Suppressor macrophage treated with lipopolysaccharide for 4 hours (primary cell): ENCODE data around the gene TRIAP1.
A peak's percentile ranks its signal among the peaks of the same experiment; 100 is the strongest.
"Not testable (repeated sequence)": the region's sequence is repeated elsewhere in the genome, so short reads cannot be mapped to it uniquely, and the experiment has no call there.

Source experiments
- DNase-seq: peaks from one replicate; pipeline ENCODE4 v3.0.0-alpha.2; 2020

Gene TRIAP1

DNA sequence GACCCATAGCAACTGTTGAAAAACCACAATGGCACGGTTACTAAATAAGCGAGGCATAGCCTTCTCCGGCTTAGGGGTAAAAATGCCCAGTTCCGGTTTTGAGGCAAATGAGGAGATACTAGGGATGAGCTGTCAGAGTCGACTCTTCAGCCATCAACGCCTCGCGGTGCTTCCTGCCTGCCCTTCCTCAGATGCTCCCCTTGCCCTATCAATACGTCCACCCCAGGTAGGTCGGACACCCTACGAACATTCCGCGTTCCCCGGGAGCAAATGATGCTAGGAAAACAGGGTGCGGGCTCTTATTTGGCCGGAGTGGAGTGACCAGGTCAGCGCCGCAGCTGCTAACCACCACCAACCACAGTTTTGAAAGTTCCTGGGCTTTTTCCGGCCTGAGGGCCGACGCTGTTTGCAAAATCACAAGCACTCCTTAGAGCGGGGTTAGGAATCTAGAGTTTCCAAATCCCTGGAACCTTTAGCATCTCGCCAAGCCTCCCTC, 22.2 kb upstream of the TRIAP1 start:
- peak; percentile 81 for DNase-seq

DNA sequence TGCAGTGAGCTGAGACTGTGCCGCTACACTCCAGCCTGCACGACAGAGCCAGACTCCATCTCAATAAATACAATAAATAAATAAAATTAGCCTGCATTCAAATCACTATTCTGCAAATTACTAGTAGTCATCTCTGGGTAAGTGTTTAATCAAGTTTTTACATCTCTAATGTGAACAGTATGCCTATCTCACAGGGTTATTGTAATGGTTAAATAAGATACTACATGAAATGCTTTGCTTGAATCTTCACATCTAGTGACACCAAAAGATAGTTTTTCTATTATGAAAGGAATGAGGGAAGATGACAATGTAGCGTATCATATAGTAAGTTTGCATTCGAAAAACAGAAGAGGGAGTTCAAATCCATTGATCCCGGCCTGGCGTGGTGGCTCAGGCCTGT, 21.3 kb upstream of the TRIAP1 start:
- DNase-seq: no peak

DNA sequence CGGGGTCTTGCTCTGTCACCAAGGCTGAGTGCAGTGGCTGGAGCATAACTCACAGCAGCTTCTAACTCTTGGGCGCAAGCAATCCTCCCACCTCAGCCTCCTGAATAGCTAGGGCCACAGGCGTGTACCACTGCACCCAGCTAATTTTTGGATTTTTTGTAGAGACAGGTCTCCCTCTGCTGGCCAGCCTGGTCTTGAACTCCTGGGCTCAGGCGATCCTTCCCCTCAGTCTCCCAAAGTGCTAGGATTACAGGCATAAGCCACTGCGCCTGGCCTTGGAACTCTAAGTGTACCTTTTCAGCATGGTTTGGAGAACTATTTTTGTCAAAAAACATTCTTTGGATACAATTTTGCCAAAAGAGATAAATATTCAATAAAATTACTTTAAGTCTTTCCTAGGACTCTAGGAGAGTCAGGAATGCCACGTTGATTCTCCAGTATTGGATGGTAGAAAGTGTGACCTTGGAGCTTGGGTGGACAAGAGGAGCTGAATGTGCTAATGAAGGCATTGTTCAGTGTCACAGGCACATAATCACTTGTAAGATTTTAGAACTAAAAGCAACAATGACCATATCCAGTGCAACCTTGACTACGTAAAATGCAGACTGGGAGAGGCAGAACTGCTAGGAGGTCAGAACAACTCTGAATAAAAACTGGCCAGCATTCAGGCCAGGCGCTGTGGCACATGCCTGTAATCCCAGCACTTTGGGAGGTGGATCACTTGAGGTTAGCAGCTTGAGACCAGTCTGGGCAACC, 20.6 kb upstream of the TRIAP1 start:
- DNase-seq: peak; percentile 50

DNA sequence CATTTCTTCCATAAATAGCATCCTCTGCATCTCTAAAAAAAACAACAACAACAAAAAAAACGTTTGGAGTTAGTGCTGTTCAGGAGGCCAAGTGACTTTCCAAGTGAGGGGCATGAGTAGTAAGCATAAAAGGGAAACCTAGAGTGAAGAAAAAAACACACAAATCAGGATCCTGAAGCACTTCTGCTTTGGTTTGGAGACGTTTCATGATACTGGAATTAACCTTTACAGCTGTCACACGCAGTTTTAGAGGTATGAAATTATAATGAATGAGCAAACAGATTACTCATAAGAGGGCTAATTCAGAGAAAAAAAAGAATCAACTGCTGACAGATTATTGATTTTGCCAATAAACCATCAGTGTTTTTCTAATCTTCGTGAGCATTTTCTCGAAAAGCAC, 19.6 kb upstream of the TRIAP1 start:
- peak; percentile 32 for DNase-seq

DNA sequence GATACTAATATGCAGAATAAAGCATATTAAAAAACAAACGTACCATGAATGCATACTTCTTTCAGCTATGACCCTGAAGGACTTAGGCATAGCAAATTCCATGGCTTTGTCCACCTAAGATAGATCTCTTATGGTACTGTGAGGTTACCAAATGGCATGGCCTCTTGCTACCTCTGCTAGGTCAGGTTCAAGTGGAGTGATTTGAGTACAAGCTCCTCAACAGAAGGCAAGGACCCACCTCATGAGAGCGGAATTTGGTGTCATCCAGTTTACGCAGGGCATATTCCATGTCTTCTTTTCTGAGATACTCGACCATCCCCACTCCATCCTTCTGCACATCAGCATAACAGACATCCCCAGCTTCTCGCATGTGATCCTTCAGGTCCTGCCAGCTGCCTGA, 17.5 kb upstream of the TRIAP1 start:
- DNase-seq: no peak

DNA sequence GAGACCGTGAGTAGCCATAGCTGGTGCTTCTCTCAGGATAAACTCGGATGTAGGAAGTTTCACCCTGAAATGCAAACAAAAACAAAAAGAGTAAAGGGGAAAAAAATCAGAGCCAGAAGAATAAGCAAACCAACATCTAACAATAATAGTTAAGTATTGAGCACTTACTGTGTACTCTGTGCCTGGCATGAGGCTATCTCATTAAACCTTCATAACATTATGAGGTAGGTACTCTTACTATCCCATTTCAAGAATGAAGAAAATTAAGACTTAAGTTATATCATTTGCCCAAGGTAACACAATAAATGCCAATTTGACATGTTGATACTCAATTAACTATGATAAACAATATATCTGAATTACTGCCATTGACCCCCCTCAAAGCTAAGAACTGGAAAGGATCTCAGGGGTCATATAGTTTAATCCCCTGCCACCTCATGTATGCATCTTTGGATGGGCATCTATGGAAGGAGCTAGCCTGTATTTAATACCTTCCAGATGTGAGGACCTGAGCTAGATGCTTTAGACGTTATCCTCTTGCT, 16.0 kb upstream of the TRIAP1 start:
- no peak for DNase-seq

DNA sequence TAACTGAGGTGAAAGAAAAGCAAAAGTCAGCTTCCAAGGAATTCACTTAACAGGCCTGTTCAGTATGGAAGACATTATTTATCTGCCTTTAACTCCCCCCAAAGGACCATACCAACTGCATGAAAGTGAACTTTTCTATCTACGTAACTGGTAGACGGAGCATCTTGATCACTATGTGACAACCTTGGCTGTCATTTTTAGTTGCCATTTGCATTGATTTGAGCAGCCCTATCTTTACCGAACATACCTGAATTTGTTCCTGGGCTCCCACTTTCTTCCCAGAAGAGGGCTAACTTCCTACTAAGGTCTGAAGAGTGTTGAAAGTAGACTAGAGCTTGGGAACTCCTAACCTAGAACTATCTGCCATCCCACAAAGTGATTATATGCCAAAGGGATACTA, 14.0 kb upstream of the TRIAP1 start:
- DNase-seq: no peak

DNA sequence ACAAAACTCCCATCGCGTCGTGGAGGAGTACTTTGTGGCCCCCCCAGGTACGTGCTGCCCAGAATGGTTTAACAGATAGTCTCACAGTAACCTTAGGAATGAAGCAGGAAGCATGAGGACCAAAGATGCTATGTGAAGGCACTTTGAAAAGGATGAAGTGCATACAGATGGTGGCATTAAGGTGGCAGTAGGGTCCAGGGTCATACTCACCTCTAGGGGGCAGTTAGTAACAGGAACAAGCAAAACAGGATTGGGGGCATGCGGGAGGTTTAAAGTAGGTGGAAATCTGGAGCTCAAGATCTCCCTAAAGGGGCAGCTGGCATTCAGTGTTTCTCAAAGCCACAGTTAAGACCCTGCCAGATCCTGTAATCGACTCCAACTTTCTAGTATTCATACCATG, 10.9 kb upstream of the TRIAP1 start:
- DNase-seq: no peak

DNA sequence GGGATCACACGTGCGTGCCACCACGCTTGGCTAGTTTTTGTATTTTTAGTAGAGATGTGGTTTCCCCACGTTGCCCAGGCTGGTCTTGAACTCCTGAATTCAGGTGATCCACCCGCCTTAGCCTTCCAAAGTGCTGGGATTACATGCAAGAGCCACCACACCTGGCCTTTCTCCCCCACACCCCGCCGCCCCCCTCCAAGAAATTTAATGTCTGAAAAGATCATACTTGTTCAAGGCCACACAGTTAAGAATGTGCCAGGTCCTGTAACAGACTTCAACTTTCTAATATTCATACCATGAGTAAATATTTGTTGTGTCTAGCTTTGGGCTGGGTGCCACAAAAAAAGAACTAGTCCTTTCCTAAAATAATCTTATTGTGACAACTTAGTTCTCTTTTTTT, 9.1 kb upstream of the TRIAP1 start:
- DNase-seq: no peak

DNA sequence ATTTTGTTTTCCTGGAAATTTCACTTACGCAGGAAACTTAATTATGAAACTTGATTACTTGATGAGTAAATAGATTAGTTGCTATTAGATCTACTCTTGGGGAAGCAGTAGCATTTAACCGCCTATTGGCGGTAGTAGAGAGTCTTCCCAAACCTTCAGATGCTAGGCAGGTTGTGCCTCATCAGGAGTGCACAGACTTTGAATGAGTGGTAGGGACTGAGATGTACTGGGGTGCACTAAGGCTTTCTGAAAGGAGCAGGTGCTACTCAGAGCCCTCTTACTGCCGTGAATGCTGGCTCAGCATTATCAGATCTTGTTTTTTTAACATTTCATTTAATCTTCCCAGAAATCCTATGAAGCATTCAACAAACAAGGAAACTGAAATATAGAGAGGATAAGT, 7.8 kb upstream of the TRIAP1 start:
- peak; percentile 47 for DNase-seq

DNA sequence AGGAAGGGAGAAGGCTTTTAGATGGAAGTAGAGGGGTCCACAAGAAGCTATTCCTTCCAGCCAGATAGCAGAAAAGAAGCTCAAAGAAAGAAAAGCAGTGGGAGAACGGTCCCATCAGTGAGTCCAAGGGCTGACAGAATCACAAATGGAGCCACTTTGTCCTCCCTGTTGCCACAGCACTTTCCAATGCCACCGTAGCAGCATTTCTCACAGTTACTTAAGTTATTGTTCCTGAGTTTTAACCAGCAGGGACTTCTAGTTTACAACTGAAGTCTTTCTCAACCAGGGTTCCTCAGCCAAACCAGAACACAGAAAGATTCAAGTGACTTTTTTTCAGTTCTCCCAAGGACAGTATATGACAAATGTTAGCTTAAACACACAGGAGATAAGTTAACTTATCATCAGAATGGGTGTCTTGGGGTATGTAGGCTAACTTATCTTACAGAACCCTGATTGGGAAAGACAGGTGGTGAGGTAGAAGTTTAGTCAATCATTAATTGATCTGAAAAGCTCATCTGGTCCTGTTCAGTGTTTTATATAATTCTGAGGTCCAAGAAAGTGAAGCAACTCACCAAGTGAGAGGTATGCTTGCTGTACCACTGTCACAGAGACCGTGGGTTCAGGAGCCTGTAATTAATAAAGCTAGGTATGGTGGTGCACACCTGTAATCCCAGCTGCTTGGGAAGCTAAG, 7.0 kb upstream of the TRIAP1 start:
- no peak for DNase-seq

DNA sequence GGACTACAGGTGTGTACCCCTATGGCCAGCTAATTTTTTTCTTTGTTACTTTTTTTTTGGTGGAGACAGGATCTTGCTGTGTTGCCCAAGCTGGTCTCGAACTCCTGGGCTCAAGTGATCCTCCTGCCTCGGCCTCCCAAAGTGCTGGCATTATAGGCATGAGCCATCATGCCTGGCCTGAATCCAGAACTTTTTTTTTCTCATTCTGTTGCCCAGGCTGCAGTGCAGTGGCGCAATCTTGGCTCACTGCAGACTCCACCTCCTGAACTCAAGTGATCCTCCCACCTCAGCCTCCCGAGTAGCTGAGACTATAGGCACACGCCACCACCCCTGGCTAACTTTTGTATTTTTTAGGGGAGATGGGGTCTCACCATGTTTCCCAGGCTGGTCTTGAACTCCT, 6.3 kb upstream of the TRIAP1 start:
- not testable (repeated sequence) for DNase-seq

DNA sequence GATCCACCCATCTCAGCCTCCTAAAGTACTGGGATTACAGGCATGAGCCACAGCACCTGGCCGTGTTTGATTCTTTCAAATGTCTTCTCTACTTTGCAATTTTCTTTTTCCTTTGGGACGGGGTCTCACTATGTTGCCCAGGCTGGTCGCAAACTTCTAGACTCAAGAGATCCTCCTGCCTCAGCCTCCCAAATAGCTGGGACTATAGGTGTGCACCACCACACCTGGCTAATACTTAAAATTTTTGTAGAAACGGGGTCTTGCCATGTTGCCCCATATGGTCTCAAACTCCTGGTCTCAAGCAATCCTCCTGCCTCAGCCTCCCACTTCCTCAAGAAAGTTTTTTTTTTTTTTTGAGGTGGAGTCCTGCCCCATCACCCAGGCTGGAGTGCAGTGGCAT, 1.8 kb upstream of the TRIAP1 start:
- no peak for DNase-seq

DNA sequence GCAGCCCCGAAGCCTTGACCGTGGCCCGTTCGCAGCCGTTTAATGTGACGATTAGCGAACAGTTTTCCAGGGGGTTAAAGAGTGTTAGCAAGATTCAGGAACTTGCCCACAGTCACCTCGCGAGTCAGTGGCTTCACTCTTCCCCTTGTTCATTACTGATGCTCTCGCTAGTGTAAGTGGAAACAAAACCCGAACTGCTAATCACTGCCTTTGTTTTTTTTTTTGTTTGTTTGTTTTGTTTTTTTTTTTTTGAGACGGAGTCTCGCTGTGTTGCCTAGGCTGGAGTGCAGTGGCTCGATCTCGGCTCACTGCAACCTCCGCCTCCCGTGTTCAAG, 627 bp upstream of the TRIAP1 start:
- not testable (repeated sequence) for DNase-seq

DNA sequence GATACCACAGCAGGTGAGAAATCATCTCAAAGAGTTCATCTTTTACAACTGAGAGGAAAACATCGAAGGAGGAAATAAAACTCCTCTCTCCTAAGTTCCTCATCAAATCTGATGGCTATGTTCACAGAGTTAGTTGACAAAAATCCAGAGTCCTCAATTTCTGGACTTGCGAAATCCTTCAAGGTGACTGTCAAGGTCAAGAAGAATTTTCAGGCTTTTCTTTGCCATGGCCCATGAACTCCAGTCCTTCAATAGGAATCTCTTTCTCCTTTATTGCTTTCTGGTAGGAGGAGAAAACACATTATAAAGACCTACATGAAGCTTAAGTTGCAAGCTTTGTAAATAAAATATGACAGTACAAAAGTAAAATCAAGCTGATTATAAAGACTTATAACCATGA, 1.5 kb downstream of the TRIAP1 start:
- no peak for DNase-seq

DNA sequence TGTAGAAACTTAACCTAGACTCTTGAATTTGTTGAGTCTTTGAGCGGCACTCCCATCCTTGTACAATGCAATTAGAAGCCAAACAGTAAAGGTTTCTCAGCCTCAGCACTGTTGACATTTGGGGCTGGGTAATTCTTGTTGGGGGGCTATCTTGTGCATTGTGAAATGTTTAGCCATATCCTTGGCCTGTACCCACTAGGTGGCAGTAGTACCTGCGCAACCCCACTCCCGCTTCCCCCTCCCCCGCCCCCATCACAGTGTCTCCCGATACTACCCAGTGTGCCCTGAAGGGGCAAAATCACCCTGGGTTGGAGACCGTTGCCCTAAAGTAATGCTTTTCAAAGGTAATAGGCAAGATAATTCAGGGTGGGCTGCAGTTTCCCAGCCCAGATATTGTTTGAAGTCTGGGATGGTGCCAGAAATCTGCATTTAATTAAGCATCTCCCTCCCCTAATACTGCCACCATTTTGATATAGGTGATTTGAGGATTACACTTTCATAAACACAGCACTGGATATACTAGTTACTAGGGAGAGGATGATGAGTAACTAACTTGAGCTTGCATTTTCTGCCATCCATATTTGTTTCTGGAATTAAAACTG, 6.4 kb downstream of the TRIAP1 start:
- DNase-seq: peak; percentile 65

DNA sequence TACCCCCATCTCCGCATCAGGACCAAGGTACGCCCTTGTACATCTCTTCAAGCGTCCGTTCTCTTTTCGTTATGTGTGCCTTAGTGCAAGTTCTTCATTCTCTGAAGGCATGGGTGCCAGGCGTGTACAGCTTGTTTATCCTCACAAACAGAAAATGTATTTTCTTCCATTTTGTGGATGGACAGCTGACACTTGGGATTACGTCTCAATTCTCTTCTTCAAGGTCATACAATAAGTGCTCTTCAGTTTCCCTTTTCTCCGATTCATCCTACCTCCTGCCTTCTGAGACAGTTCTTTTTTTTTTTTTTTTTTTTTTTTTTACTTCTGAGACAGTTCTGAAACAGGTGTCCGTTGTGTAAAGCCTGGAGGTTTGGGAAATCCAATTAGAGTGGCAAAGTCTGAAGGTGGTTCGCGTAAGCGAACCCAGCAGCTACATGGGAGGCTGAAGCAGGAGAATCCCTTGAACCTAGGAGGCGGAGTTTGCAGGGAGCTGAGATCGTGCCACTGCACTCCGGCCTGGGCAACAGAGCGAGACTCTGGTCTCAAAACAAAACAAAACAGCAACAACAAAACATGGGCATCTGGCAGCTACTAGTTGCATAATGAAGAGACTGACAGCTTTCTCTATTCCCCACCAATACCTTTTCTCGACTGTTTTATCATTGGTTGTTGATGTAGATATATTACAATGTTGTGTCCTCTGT, 7.5 kb downstream of the TRIAP1 start:
- DNase-seq: no peak

DNA sequence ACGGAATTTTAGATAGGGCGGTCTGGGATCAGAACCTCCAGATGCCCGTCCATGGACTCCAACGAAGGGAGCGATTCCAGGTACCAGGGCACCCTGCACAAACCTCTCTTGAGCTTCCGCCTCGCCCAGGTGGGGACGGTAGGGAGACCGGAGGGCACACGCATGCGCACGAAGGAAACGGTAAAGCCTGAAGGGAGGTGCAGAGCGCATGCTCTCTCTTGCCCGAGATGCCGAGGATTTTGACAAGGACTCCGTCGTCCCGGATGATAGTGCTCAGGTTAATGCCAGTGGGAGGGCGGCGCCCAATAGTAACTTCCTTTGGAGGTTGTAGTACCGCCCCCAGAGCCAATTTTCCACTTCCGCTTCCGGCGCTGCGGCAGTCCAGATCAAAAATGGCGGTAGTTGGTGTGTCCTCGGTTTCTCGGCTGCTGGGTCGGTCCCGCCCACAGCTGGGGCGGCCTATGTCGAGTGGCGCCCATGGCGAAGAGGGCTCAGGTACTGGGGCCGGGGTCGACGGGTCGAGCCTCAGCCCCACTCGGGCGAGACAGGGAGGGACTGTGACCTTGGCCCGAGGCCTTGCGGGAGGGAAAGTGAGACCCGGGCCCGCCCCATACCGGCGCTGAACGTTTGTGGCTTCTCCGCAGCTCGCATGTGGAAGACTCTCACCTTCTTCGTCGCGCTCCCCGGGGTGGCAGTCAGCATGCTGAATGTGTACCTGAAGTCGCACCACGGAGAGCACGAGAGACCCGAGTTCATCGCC, 8.3 kb downstream of the TRIAP1 start, which contains the start of gene COX6A1:
Gene COX6A1 (plus strand): TSS at position 379 of the 760 bp plus-strand sequence. CDS start 14 bp downstream, at position 393.
- peak; percentile 97 for DNase-seq

DNA sequence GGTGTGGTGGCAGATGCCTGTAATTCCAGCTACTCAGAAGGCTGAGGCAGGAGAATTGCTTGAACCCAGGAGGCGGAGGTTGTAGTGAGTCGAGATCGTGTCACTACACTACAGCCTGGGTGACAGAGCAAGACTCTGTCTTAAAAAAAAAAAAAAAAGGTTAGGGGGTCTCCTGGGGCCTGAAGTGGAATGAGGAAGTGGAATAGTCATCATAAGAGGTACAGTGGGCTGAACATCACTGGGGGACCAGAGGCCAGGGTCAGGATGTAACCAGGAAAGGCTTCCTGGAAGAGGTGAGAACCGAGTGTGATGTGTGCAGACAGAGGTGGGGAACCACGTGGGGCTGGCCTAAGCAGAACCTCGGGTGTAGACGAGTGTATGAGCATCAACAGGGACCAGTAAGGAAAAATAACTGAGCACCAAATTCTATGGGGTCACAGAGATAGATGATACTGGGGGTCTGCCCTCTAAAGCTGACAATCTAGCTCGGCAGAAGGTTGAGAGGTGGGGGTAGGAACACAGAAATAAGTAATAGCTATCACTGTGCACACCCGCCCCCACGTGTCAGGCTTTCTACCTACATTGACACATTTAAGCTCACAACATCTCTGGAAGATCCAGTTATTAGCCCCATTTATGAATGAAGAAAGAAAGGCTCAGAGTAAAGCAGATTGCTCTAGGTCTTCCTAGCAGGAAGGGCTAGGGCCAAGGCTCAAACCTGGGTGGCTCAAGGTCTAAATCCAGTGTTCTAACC, 13.2 kb downstream of the TRIAP1 start:
- DNase-seq: no peak

DNA sequence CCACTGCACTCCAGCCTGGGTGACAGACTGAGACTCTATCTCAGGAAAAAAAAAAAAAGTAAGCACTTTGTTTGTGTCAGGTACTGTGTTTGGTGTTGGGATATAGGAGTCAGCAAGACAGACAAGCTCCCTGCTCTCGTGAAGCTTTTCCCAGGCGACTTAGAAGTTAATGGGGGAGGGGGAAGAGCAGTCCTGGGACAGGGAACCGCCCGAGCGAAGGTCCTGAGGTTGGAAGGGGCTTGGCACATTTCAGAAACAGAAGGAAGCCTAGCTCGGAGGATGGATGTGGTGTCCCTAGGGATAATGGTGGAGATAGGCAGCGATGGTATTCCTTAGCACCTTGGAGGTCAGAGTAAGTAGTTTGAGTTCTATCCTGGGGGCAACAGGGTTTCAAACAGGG, 16.8 kb downstream of the TRIAP1 start:
- DNase-seq: no peak

DNA sequence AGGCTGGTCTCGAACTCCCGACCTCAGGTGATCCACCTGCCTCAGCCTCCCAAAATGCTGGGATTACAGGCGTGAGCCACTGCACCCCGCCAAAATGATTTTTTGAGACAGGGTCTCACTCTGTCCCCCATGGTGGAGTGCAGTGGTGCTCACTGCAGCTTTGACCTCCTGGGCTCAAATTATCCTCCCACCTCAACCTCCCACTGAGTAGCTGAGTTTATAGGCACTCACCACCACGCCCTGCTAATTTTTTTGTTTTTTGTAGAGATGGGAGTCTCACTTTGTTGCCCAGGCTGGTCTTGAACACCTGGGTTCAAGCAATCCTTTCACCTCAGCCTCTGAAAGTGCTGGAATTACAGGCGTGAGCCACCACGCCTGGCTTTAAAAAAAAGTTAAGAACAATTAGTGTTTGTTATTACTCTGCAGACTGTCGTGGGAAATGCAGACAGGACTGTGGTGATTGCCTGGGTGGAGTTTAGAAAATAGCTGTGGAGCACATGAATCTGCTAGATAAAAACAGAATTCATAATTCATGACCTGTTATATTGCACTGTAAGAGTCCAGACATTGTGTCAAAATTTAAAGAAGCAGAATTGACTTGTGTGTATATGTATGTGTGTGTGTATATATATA, 17.5 kb downstream of the TRIAP1 start:
- no peak for DNase-seq
